Activated naive CD8-positive, alpha-beta T cell treated with anti-CD3 and anti-CD28 coated beads, Interleukin-2, amount 10 ng/mL, durations not matched to agents 7 days and 5 days (primary cell): ENCODE results near the gene NDRG3. TPM values are rescaled to one million over a fixed set of nuclear protein-coding genes. Genes with fewer than 3 reads are reported as not detected.

Source experiments
- ATAC-seq: fragments of 150-1000 bp; cut with Tn5 transposase; one replicate; pipeline ENCODE4 v1.10.0; 2021; ENCODE audit warnings: low read depth, moderate library complexity
- POLR2A ChIA-PET: fragments of 350-600 bp; sonication (Branson Sonifier 250); formaldehyde crosslinking; loops from one replicate; lab custom pipeline; 2021; ENCODE audit warnings: antibody characterized with exemption; lab: Charles Lee
- DNase-seq: peaks from one replicate; pipeline ENCODE4 v3.0.0; 2021
- H3K27ac Mint-ChIP-seq: one replicate; pipeline ENCODE4 v1.8.0; 2022; ENCODE audit warnings: mild to moderate bottlenecking, mixed read lengths
- H3K27me3 Mint-ChIP-seq: one replicate; pipeline ENCODE4 v1.8.0; 2022; ENCODE audit warnings: mild to moderate bottlenecking, moderate library complexity, mixed read lengths
- H3K36me3 Mint-ChIP-seq: one replicate; pipeline ENCODE4 v1.8.0; 2021; ENCODE audit warnings: mild to moderate bottlenecking, mixed read lengths
- H3K4me1 Mint-ChIP-seq: one replicate; pipeline ENCODE4 v1.8.0; 2021; ENCODE audit warnings: mixed read lengths
- H3K4me3 Mint-ChIP-seq: one replicate; pipeline ENCODE4 v1.8.0; 2022; ENCODE audit warnings: mild to moderate bottlenecking, moderate library complexity, mixed read lengths
- H3K9me3 Mint-ChIP-seq: one replicate; pipeline ENCODE4 v1.8.0; 2021; ENCODE audit warnings: mixed read lengths
- total RNA-seq, 2 experiments: library from RNA; stranded (reverse); gene quantifications; one replicate each; pipeline ENCODE4 v1.2.3, GENCODE V29; 2021

NDRG3 gene
- total RNA-seq, 2 experiments from 2014 or later = 34.3 to 35.5 TPM

- Mint-ChIP-seq H3K36me3 (peaks cover 4% of the 10 kb centered on the region), H3K9me3 (no peaks in the 10 kb centered on the region), H3K4me3 (peak overlapping the region; percentile 93), H3K27ac (peak overlapping the region; percentile 88), H3K4me1 (peaks cover 20% of the 10 kb centered on the region), H3K27me3 (no peaks in the 10 kb centered on the region)
- POLR2A ChIA-PET = interaction anchor here (0.6 to 2.6 kb wide), 7 partner anchors 9 to 138 kb away, joined by 3 to 19 read pairs (median 6); no protein-coding TSS in a partner anchor
- ATAC-seq (no peak), DNase-seq (no peak)
Measured at GRCh38 chr20:36745234-36745926, 510 bp downstream of the NDRG3 start.

- DNase-seq (no peak), ATAC-seq (no peak)
- Mint-ChIP-seq H3K27me3 (no peaks in the 10 kb centered on the region), H3K27ac (no peak overlapping the region), H3K4me3 (peak overlapping the region; percentile 93), H3K4me1 (peaks cover 20% of the 10 kb centered on the region), H3K36me3 (peaks cover 4% of the 10 kb centered on the region), H3K9me3 (no peaks in the 10 kb centered on the region)
- POLR2A ChIA-PET = interaction anchor here (0.7 to 2.6 kb wide), 4 partner anchors 9 to 138 kb away, joined by 5 to 19 read pairs (median 7); no protein-coding TSS in a partner anchor
Measured at GRCh38 chr20:36744764-36745191, 1.1 kb downstream of the NDRG3 start.

DNA sequence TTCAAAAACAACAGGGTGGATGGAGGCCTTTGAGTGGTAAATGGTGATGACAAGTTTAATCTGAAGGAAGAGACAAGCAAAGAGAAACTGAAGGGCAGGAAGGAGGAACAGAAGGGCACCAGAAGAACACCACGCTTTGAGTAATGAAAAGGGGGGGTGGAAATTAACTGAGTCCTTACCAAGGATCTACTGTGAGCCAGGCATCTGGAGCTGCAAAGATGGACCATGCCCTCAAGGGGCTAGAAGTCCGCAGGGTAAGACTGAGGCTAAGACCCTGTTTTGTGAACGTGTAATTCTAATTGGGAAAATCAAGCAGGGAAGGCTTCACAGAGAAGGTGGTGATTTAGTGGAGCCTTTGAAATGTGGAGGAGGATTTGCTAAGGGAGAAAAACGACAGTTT, 1.6 kb downstream of the NDRG3 start:
- H3K4me3 Mint-ChIP-seq = peak overlapping the region; percentile 93
- H3K4me1 Mint-ChIP-seq = peaks cover 20% of the 10 kb centered on the region
- POLR2A ChIA-PET = interaction anchor here (0.9 to 2.6 kb wide), 2 partner anchors 11 to 19 kb away, joined by 6 to 19 read pairs; no protein-coding TSS in a partner anchor
- DNase-seq (no peak), ATAC-seq (no peak)
- H3K27me3 Mint-ChIP-seq = no peaks in the 10 kb centered on the region
- H3K9me3 Mint-ChIP-seq = no peaks in the 10 kb centered on the region
- peak overlapping the region; percentile 65 for H3K27ac Mint-ChIP-seq
- H3K36me3 Mint-ChIP-seq = no peaks in the 10 kb centered on the region

DNA sequence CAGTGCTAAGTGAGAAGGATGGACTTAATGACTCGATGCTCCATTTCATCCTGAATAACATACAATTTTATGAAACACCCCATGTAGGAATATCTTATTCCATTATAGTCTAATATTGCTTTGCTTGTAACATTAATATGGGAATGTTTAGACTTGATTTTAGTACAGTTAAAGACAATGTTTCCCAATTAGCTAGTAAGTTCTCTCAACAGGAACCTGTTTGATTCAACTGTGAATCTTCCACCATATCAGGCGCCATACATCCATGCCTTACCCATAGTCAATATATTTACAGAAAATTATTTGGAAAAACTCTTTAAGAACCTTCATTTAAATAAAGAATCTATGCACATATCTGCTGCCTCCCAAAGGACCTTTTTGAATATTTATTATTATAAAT, 3.3 kb downstream of the NDRG3 start:
- Mint-ChIP-seq H3K36me3 (no peaks in the 10 kb centered on the region), H3K27me3 (no peaks in the 10 kb centered on the region), H3K4me1 (peaks cover 20% of the 10 kb centered on the region), H3K9me3 (no peaks in the 10 kb centered on the region), H3K4me3 (no peak overlapping the region), H3K27ac (no peak overlapping the region)
- POLR2A ChIA-PET = no interaction called here
- ATAC-seq = no peak
- no peak for DNase-seq

- Mint-ChIP-seq H3K27me3 (no peaks in the 10 kb centered on the region), H3K4me3 (no peak overlapping the region), H3K27ac (no peak overlapping the region), H3K9me3 (no peaks in the 10 kb centered on the region), H3K4me1 (peaks cover 17% of the 10 kb centered on the region), H3K36me3 (no peaks in the 10 kb centered on the region)
- POLR2A ChIA-PET = interaction anchor here (0.5 kb wide), 1 partner anchor 130 kb away, joined by 4 read pairs; no protein-coding TSS in a partner anchor
- ATAC-seq (no peak), DNase-seq (no peak)
Measured at GRCh38 chr20:36741072-36741471, 4.8 kb downstream of the NDRG3 start.

GRCh38 chr20:36737183-36737499, 8.7 kb downstream of the NDRG3 start:
- H3K4me1 Mint-ChIP-seq = peaks cover 33% of the 10 kb centered on the region
- H3K9me3 Mint-ChIP-seq = no peaks in the 10 kb centered on the region
- no peaks in the 10 kb centered on the region for H3K36me3 Mint-ChIP-seq
- no peak overlapping the region for H3K4me3 Mint-ChIP-seq
- POLR2A ChIA-PET = interaction anchor here (0.6 kb wide), 1 partner anchor 12 kb away, joined by 3 read pairs; no protein-coding TSS in a partner anchor
- no peak overlapping the region for H3K27ac Mint-ChIP-seq
- ATAC-seq = no peak
- DNase-seq = no peak
- H3K27me3 Mint-ChIP-seq = no peaks in the 10 kb centered on the region

- Mint-ChIP-seq H3K27me3 (no peaks in the 10 kb centered on the region), H3K4me1 (peaks cover 31% of the 10 kb centered on the region), H3K36me3 (no peaks in the 10 kb centered on the region), H3K9me3 (no peaks in the 10 kb centered on the region), H3K27ac (peak overlapping the region; percentile 43), H3K4me3 (no peak overlapping the region)
- no peak for ATAC-seq
- DNase-seq = no peak
- POLR2A ChIA-PET = interaction anchor here (0.6 to 5.0 kb wide), 6 partner anchors 9 to 783 kb away, joined by 3 to 39 read pairs (median 3); partner anchors contain the start of genes NDRG3, SCAND1, SLA2 and TGIF2
Measured at GRCh38 chr20:36736451-36737182, 9.3 kb downstream of the NDRG3 start.

DNA sequence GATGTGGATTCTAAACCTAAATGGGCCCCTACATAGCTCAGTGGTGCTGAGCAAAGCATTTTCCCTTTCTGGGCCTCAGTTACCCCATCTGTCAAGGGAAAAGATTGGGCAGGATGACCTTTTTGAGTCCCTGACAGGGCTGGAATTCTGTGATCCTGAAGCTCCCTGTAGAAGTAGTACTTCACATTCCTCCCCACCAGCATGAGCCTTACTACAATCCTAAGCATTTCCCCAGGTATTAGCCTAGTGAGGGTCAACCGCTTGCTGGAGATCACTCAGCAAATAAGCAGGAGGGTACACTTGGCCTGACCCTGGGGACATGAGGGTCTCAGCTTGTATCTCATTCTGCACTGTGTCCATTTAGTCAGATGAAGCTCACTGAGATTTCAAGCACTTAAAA, 13.4 kb downstream of the NDRG3 start:
- Mint-ChIP-seq H3K27ac (peak overlapping the region; percentile 74), H3K4me3 (no peak overlapping the region), H3K4me1 (peaks cover 43% of the 10 kb centered on the region), H3K9me3 (no peaks in the 10 kb centered on the region), H3K27me3 (no peaks in the 10 kb centered on the region), H3K36me3 (peaks cover 4% of the 10 kb centered on the region)
- no peak for DNase-seq
- ATAC-seq = no peak
- POLR2A ChIA-PET = interaction anchor here (1.1 to 5.0 kb wide), 9 partner anchors 9 to 990 kb away, joined by 3 to 39 read pairs (median 6); partner anchors contain the start of genes NDRG3, RAB5IF, RBM39 and SLA2

GRCh38 chr20:36728986-36729385, 16.9 kb downstream of the NDRG3 start:
- peaks cover 4% of the 10 kb centered on the region for H3K36me3 Mint-ChIP-seq
- H3K27me3 Mint-ChIP-seq = no peaks in the 10 kb centered on the region
- ATAC-seq (peak; percentile 35), DNase-seq (no peak)
- H3K27ac Mint-ChIP-seq = no peak overlapping the region
- POLR2A ChIA-PET = interaction anchor here (2.0 kb wide), 1 partner anchor 123 kb away, joined by 8 read pairs; the partner anchor contains the start of gene RAB5IF
- peaks cover 30% of the 10 kb centered on the region for H3K4me1 Mint-ChIP-seq
- no peak overlapping the region for H3K4me3 Mint-ChIP-seq
- no peaks in the 10 kb centered on the region for H3K9me3 Mint-ChIP-seq

GRCh38 chr20:36726168-36726567, 19.7 kb downstream of the NDRG3 start:
- no peak overlapping the region for H3K27ac Mint-ChIP-seq
- ATAC-seq (no peak), DNase-seq (no peak)

DNA sequence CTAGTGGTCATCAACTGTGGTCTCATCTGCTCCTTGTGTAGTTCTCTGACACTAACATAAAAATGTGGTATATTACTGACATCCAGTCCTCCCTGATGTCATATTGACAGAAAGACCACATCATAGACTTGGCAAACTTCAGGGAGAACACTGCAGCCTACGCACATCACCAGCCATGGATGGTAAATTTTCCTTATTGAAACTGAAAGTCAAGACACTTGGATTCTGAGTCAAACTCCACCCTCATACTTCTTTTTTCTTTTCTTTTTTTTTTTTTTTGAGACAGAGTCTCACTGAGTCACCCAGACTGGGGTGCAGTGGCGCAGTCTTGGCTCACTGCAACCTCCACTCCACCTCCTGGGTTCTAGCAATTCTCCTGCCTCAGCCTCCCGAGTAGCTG, 25.4 kb downstream of the NDRG3 start:
- no peaks in the 10 kb centered on the region for H3K27me3 Mint-ChIP-seq
- H3K4me1 Mint-ChIP-seq = peaks cover 11% of the 10 kb centered on the region
- peak; percentile 42 for ATAC-seq
- no peak for DNase-seq
- no peaks in the 10 kb centered on the region for H3K9me3 Mint-ChIP-seq
- no peak overlapping the region for H3K4me3 Mint-ChIP-seq
- POLR2A ChIA-PET = no interaction called here
- no peak overlapping the region for H3K27ac Mint-ChIP-seq
- peaks cover 9% of the 10 kb centered on the region for H3K36me3 Mint-ChIP-seq

More at GRCh38 chr20:36726168-36726567, 19.7 kb downstream of the NDRG3 start:
- POLR2A ChIA-PET = interaction anchor here (0.6 kb wide), 1 partner anchor 119 kb away, joined by 4 read pairs; no protein-coding TSS in a partner anchor
- peaks cover 15% of the 10 kb centered on the region for H3K4me1 Mint-ChIP-seq
- no peaks in the 10 kb centered on the region for H3K27me3 Mint-ChIP-seq
- no peak overlapping the region for H3K4me3 Mint-ChIP-seq
- H3K36me3 Mint-ChIP-seq = peaks cover 5% of the 10 kb centered on the region
- H3K9me3 Mint-ChIP-seq = no peaks in the 10 kb centered on the region

GRCh38 chr20:36717657-36718056, 28.2 kb downstream of the NDRG3 start:
- Mint-ChIP-seq H3K27me3 (no peaks in the 10 kb centered on the region), H3K4me1 (peaks cover 11% of the 10 kb centered on the region), H3K9me3 (no peaks in the 10 kb centered on the region), H3K36me3 (peaks cover 9% of the 10 kb centered on the region), H3K4me3 (no peak overlapping the region), H3K27ac (no peak overlapping the region)
- POLR2A ChIA-PET = no interaction called here
- no peak for DNase-seq
- peak; percentile 30 for ATAC-seq

GRCh38 chr20:36717021-36717420, 28.9 kb downstream of the NDRG3 start:
- H3K9me3 Mint-ChIP-seq = no peaks in the 10 kb centered on the region
- H3K27ac Mint-ChIP-seq = no peak overlapping the region
- no peak for DNase-seq
- H3K4me1 Mint-ChIP-seq = peaks cover 11% of the 10 kb centered on the region
- no peaks in the 10 kb centered on the region for H3K27me3 Mint-ChIP-seq
- POLR2A ChIA-PET = no interaction called here
- ATAC-seq = no peak
- no peak overlapping the region for H3K4me3 Mint-ChIP-seq
- peaks cover 9% of the 10 kb centered on the region for H3K36me3 Mint-ChIP-seq
